Caco-2 (cell line): Measurements from ENCODE around the gene UNC80. TPM values are rescaled to one million over a fixed set of nuclear protein-coding genes. Genes with fewer than 3 reads are reported as not detected.

ENCODE experiments used
- BruUV-seq: library from RNA; stranded (reverse); fragments of 400-500 nt; replicated peaks from 2 replicates; lab custom pipeline; 2021; lab: Mats Ljungman, UMichigan
- CTCF ChIA-PET: fragments of 300-600 bp; sonication (Branson Sonifier 250); formaldehyde crosslinking; loops from one replicate; lab custom pipeline; 2022; ENCODE audit warnings: antibody characterized with exemption; lab: Charles Lee
- POLR2A ChIA-PET: fragments of 300-600 bp; sonication (Branson Sonifier 250); formaldehyde crosslinking; loops from one replicate; lab custom pipeline; 2022; ENCODE audit warnings: antibody characterized with exemption; lab: Charles Lee
- DNase-seq, 2 experiments: peaks; one replicate each; pipeline versions ENCODE4 v3.0.0 to v3.0.0-alpha.2; 2020 to 2022
- H3K27me3 ChIP-seq: replicated peaks from 2 replicates; pipeline ENCODE4 v1.6.0; 2011; ENCODE audit warnings: low read length; ENCODE audit not compliant: control insufficient read depth, insufficient read depth
- H3K36me3 ChIP-seq: 2 replicates; pipeline ENCODE4 v1.5.1; 2011; ENCODE audit warnings: low read length; ENCODE audit not compliant: control insufficient read depth, insufficient read depth
- H3K4me1 ChIP-seq: fragments of 250-450 bp; sonication (Bioruptor Pico); 2 replicates; pipeline ENCODE4 v1.5.1; 2020; ENCODE audit warnings: mild to moderate bottlenecking
- H3K4me3 ChIP-seq: 2 replicates; pipeline ENCODE4 v1.5.1; 2011; ENCODE audit warnings: low read depth, mild to moderate bottlenecking, control low read depth, low read length
- H3K9me3 ChIP-seq: fragments of 250-450 bp; sonication (Bioruptor Pico); 2 replicates; pipeline ENCODE4 v1.5.1; 2020; ENCODE audit warnings: mild to moderate bottlenecking, moderate library complexity
- H3K27ac Mint-ChIP-seq: one replicate; pipeline ENCODE4 v1.8.0; 2022; ENCODE audit warnings: mixed read lengths; ENCODE audit not compliant: unreplicated experiment
- H3K27me3 Mint-ChIP-seq: one replicate; pipeline ENCODE4 v1.8.0; 2022; ENCODE audit warnings: mixed read lengths; ENCODE audit not compliant: insufficient read depth, unreplicated experiment
- H3K36me3 Mint-ChIP-seq: one replicate; pipeline ENCODE4 v1.8.0; 2022; ENCODE audit warnings: mild to moderate bottlenecking, mixed read lengths; ENCODE audit not compliant: insufficient read depth, unreplicated experiment
- H3K4me1 Mint-ChIP-seq: one replicate; pipeline ENCODE4 v1.8.0; 2022; ENCODE audit warnings: low read depth, mixed read lengths; ENCODE audit not compliant: unreplicated experiment
- H3K4me3 Mint-ChIP-seq: one replicate; pipeline ENCODE4 v1.8.0; 2022; ENCODE audit warnings: mild to moderate bottlenecking, moderate library complexity, mixed read lengths; ENCODE audit not compliant: unreplicated experiment
- H3K9me3 Mint-ChIP-seq: one replicate; pipeline ENCODE4 v1.8.0; 2022; ENCODE audit warnings: mixed read lengths; ENCODE audit not compliant: unreplicated experiment
- CTCF ChIP-seq, 2 experiments: fragments of 200-600 bp in 1 of 2; IDR thresholded peaks; 1 replicate in 1 of 2; 2 replicates in 1 of 2; pipeline versions ENCODE4 v1.5.1 to v1.8.0; 2011 to 2022; ENCODE audit warnings: antibody characterized with exemption in 1 of 2, control low read depth in 1 of 2, inconsistent platforms in 1 of 2, low read depth in 1 of 2, low read length in 1 of 2, mild to moderate bottlenecking in 1 of 2, moderate library complexity in 1 of 2; ENCODE audit not compliant: insufficient read depth in 1 of 2, severe bottlenecking in 1 of 2, unreplicated experiment in 1 of 2
- intact Hi-C: fragments of 100-400 bp; cut with micrococcal nuclease; formaldehyde crosslinking; loops from one replicate; pipeline ENCODE4 v1.10.0; 2022; ENCODE audit not compliant: unreplicated experiment
- total RNA-seq: library from RNA; stranded (reverse); gene quantifications from 2 replicates; pipeline ENCODE4 v1.2.3, GENCODE V29; 2022

UNC80 gene
- total RNA-seq, 1 experiment from 2014 or later: not detected

- peaks cover 5% of the 10 kb centered on the region for H3K27me3 Mint-ChIP-seq
- H3K27ac Mint-ChIP-seq: no peak overlapping the region
- no peaks in the 10 kb centered on the region for H3K36me3 Mint-ChIP-seq
- no peaks in the 10 kb centered on the region for H3K4me1 Mint-ChIP-seq
- no peaks in the 10 kb centered on the region for H3K36me3 ChIP-seq
- ChIA-PET POLR2A (no interaction called here), CTCF (no interaction called here)
- H3K4me1 ChIP-seq: no peaks in the 10 kb centered on the region
- no peak for TF ChIP-seq CTCF (IDR thresholded peaks at IDR 0.05; ENCODE audit: insufficient read depth in 1 of 2, low read depth in 1 of 2, low read length in 1 of 2, severe bottlenecking in 1 of 2, unreplicated experiment in 1 of 2)
- H3K9me3 Mint-ChIP-seq: no peaks in the 10 kb centered on the region
- H3K9me3 ChIP-seq: no peaks in the 10 kb centered on the region
- no peaks in the 10 kb centered on the region for H3K27me3 ChIP-seq
- H3K4me3 ChIP-seq: no peak overlapping the region
- BruUV-seq: no TSS peak
- no peak for DNase-seq
- no peak overlapping the region for H3K4me3 Mint-ChIP-seq
- intact Hi-C loops: no loop called here
Observed at GRCh38 chr2:209821806-209822205, 50.2 kb downstream of the UNC80 start.

GRCh38 chr2:209823484-209823883, 51.9 kb downstream of the UNC80 start:
- H3K4me1 ChIP-seq: no peaks in the 10 kb centered on the region
- BruUV-seq: no TSS peak
- intact Hi-C loops: no loop called here
- Mint-ChIP-seq H3K4me3 (no peak overlapping the region), H3K27ac (no peak overlapping the region), H3K9me3 (no peaks in the 10 kb centered on the region), H3K4me1 (no peaks in the 10 kb centered on the region), H3K27me3 (peaks cover 3% of the 10 kb centered on the region), H3K36me3 (no peaks in the 10 kb centered on the region)
- no peaks in the 10 kb centered on the region for H3K36me3 ChIP-seq
- no peak overlapping the region for H3K4me3 ChIP-seq
- POLR2A ChIA-PET: no interaction called here
- TF ChIP-seq CTCF (IDR thresholded peaks at IDR 0.05; ENCODE audit: insufficient read depth in 1 of 2, low read depth in 1 of 2, low read length in 1 of 2, severe bottlenecking in 1 of 2, unreplicated experiment in 1 of 2): no peak
- no peak for DNase-seq
- no peaks in the 10 kb centered on the region for H3K9me3 ChIP-seq
- H3K27me3 ChIP-seq: no peaks in the 10 kb centered on the region
- CTCF ChIA-PET: no interaction called here

- no peak for TF ChIP-seq CTCF (IDR thresholded peaks at IDR 0.05; ENCODE audit: insufficient read depth in 1 of 2, low read depth in 1 of 2, low read length in 1 of 2, severe bottlenecking in 1 of 2, unreplicated experiment in 1 of 2)
- Mint-ChIP-seq H3K27ac (no peak overlapping the region), H3K4me3 (no peak overlapping the region), H3K36me3 (no peaks in the 10 kb centered on the region), H3K9me3 (no peaks in the 10 kb centered on the region), H3K4me1 (no peaks in the 10 kb centered on the region), H3K27me3 (peaks cover 3% of the 10 kb centered on the region)
- DNase-seq: no peak
- no peaks in the 10 kb centered on the region for H3K9me3 ChIP-seq
- ChIA-PET CTCF (no interaction called here), POLR2A (no interaction called here)
- no peaks in the 10 kb centered on the region for H3K36me3 ChIP-seq
- no peaks in the 10 kb centered on the region for H3K27me3 ChIP-seq
- intact Hi-C loops: no loop called here
- no TSS peak for BruUV-seq
- no peaks in the 10 kb centered on the region for H3K4me1 ChIP-seq
- no peak overlapping the region for H3K4me3 ChIP-seq
Observed at GRCh38 chr2:209824391-209824790, 52.8 kb downstream of the UNC80 start.
